BLaER1 treated with 17β-estradiol and CSF1 and Interleukin-3, amounts not matched to agents 10 nM and 100 nM (cell line): ENCODE results near the gene SELENOW.

Experiments
- H3K27ac ChIP-seq, 11 experiments: shearing (Covaris generic); formaldehyde crosslinking; 2 replicates each; pipeline ENCODE4 v1.8.1; 2022
- H3K27me3 ChIP-seq, 11 experiments: shearing (Covaris generic); formaldehyde crosslinking; 2 replicates each; pipeline ENCODE4 v1.8.1; 2022
- H3K36me3 ChIP-seq, 11 experiments: shearing (Covaris generic); formaldehyde crosslinking; 2 replicates each; pipeline ENCODE4 v1.8.1; 2022
- H3K4me1 ChIP-seq, 10 experiments: shearing (Covaris generic); formaldehyde crosslinking; 2 replicates each; pipeline ENCODE4 v1.8.1; 2022
- H3K4me2 ChIP-seq, 11 experiments: shearing (Covaris generic); formaldehyde crosslinking; 2 replicates each; pipeline ENCODE4 v1.8.1; 2022
- H3K4me3 ChIP-seq, 10 experiments: shearing (Covaris generic); formaldehyde crosslinking; 2 replicates each; pipeline ENCODE4 v1.8.1; 2022
- H3K9ac ChIP-seq, 11 experiments: shearing (Covaris generic); formaldehyde crosslinking; 2 replicates each; pipeline ENCODE4 v1.8.1; 2022
- H3K9me3 ChIP-seq, 11 experiments: shearing (Covaris generic); formaldehyde crosslinking; replicated peaks in 1 of 11; 2 replicates each; pipeline ENCODE4 v1.8.1; 2022
- H4K20me1 ChIP-seq, 11 experiments: shearing (Covaris generic); formaldehyde crosslinking; 2 replicates each; pipeline ENCODE4 v1.8.1; 2022
- Cebpa-rat ChIP-seq, 11 experiments: shearing (Covaris generic); IDR thresholded peaks; 2 replicates each; pipeline ENCODE4 v1.8.1; 2022

SELENOW gene

GRCh38 chr19:47819858-47820257, 41.4 kb downstream of the SELENOW start:
- Histone ChIP-seq H3K9ac (peak overlapping the region in 1 of 11 experiments; percentile 6; a peak in 1 of 22 replicates), H3K9me3 (no peaks in the 10 kb centered on the region), H3K4me2 (peak overlapping the region in 7 of 11 experiments; percentile 9 to 76 (median 28); a peak in 9 of 22 replicates), H3K27ac (no peak overlapping the region), H3K4me1 (peaks cover 0 to 11% (median 2%) of the 10 kb centered on the region in 10 experiments; a peak in 3 of 20 replicates), H3K36me3 (no peaks in the 10 kb centered on the region), H3K27me3 (peaks cover 11 to 28% (median 20%) of the 10 kb centered on the region in 11 experiments), H3K4me3 (no peak overlapping the region), H4K20me1 (0 out of 22 replicates have a peak, but pooled peaks cover 0 to 7% (median 0%) of the 10 kb centered on the region in 11 experiments)
- TF ChIP-seq Cebpa-rat (IDR thresholded peaks at IDR 0.05), result no peak

- Histone ChIP-seq H3K4me3 (no peak overlapping the region), H3K4me1 (peaks cover 0 to 11% (median 2%) of the 10 kb centered on the region in 10 experiments; a peak in 3 of 20 replicates), H3K36me3 (no peaks in the 10 kb centered on the region), H3K9ac (0 out of 22 replicates have a peak overlapping the region, but pooled peaks of 1 of the 11 experiments have one; percentile 6), H3K9me3 (no peaks in the 10 kb centered on the region), H3K27me3 (peaks cover 11 to 28% (median 20%) of the 10 kb centered on the region in 11 experiments), H3K4me2 (peak overlapping the region in 4 of 11 experiments; percentile 15 to 76 (median 46); a peak in 8 of 22 replicates), H4K20me1 (0 out of 22 replicates have a peak, but pooled peaks cover 0 to 7% (median 0%) of the 10 kb centered on the region in 11 experiments), H3K27ac (no peak overlapping the region)
- no peak for TF ChIP-seq Cebpa-rat (IDR thresholded peaks at IDR 0.05)
These were observed 41.9 kb downstream of the SELENOW start for GRCh38 chr19:47820410-47820809.

GRCh38 chr19:47821460-47822020, 43.0 kb downstream of the SELENOW start, which contains the start of gene CRX:
CRX (plus strand) TSS chr19:47821937; CDS start chr19:47834444, 12,507 bp downstream.
- no peak within 1 kb of the TSS for H3K4me3 ChIP-seq
- peak within 1 kb of the TSS in 1 of 11 experiments; percentile 76; a peak in 1 of 22 replicates for H3K4me2 ChIP-seq
- no peaks in the 10 kb centered on the region for H3K9me3 ChIP-seq
- no peak within 1 kb of the TSS for H3K27ac ChIP-seq
- no peaks in the 10 kb centered on the region for H3K36me3 ChIP-seq
- no peak within 1 kb of the TSS for H3K9ac ChIP-seq
- TF ChIP-seq Cebpa-rat (IDR thresholded peaks at IDR 0.05), result no peak
- H3K27me3 ChIP-seq, result peaks cover 11 to 28% (median 20%) of the 10 kb centered on the region in 11 experiments
- H3K4me1 ChIP-seq, result peaks cover 0 to 11% (median 2%) of the 10 kb centered on the region in 10 experiments; a peak in 3 of 20 replicates
- H4K20me1 ChIP-seq, result 0 out of 22 replicates have a peak, but pooled peaks cover 0 to 7% (median 0%) of the 10 kb centered on the region in 11 experiments

- 0 out of 22 replicates have a peak, but pooled peaks cover 0 to 5% (median 0%) of the 10 kb centered on the region in 11 experiments for H3K9me3 ChIP-seq
- H3K4me2 ChIP-seq, result no peak overlapping the region
- H4K20me1 ChIP-seq, result 0 out of 22 replicates have a peak, but pooled peaks cover 0 to 7% (median 0%) of the 10 kb centered on the region in 11 experiments
- H3K9ac ChIP-seq, result no peak overlapping the region
- peaks cover 7 to 23% (median 16%) of the 10 kb centered on the region in 11 experiments for H3K27me3 ChIP-seq
- H3K36me3 ChIP-seq, result no peaks in the 10 kb centered on the region
- peaks cover 0 to 11% (median 2%) of the 10 kb centered on the region in 10 experiments; a peak in 3 of 20 replicates for H3K4me1 ChIP-seq
- no peak overlapping the region for H3K27ac ChIP-seq
- no peak overlapping the region for H3K4me3 ChIP-seq
- no peak for TF ChIP-seq Cebpa-rat (IDR thresholded peaks at IDR 0.05)
These were observed 45.9 kb downstream of the SELENOW start for GRCh38 chr19:47824396-47824795.

- no peaks in the 10 kb centered on the region for H3K36me3 ChIP-seq
- no peaks in the 10 kb centered on the region for H3K4me1 ChIP-seq
- H3K4me3 ChIP-seq, result no peak overlapping the region
- no peaks in the 10 kb centered on the region for H3K27me3 ChIP-seq
- H4K20me1 ChIP-seq, result 0 out of 22 replicates have a peak, but pooled peaks cover 0 to 7% (median 0%) of the 10 kb centered on the region in 11 experiments
- H3K4me2 ChIP-seq, result no peak overlapping the region
- 0 out of 22 replicates have a peak, but pooled peaks cover 0 to 5% (median 0%) of the 10 kb centered on the region in 11 experiments for H3K9me3 ChIP-seq
- no peak for TF ChIP-seq Cebpa-rat (IDR thresholded peaks at IDR 0.05)
- no peak overlapping the region for H3K9ac ChIP-seq
- no peak overlapping the region for H3K27ac ChIP-seq
These were observed 48.3 kb downstream of the SELENOW start for GRCh38 chr19:47826800-47827199.

- Histone ChIP-seq H3K4me3 (no peak overlapping the region), H3K4me1 (no peaks in the 10 kb centered on the region), H3K27ac (no peak overlapping the region), H3K9ac (no peak overlapping the region), H4K20me1 (no peaks in the 10 kb centered on the region), H3K4me2 (no peak overlapping the region), H3K27me3 (no peaks in the 10 kb centered on the region), H3K36me3 (no peaks in the 10 kb centered on the region), H3K9me3 (no peaks in the 10 kb centered on the region)
- TF ChIP-seq Cebpa-rat (IDR thresholded peaks at IDR 0.05), result no peak
These were observed 54.2 kb downstream of the SELENOW start for GRCh38 chr19:47832723-47833122.
